PFSK-1 (cell line): Measurements from ENCODE around the gene ZNF765.

Experiments
- REST ChIP-seq, 2 experiments: IDR thresholded peaks; 2 replicates each; pipeline versions ENCODE4 v1.6.1 to v1.8.0; 2011 to 2012; ENCODE audit warnings: low read depth in 2 of 2, low read length in 2 of 2, control low read depth in 1 of 2, inconsistent platforms in 1 of 2, mild to moderate bottlenecking in 1 of 2, moderate library complexity in 1 of 2; ENCODE audit not compliant: insufficient read depth in 1 of 2
- SIN3A ChIP-seq: IDR thresholded peaks from 2 replicates; pipeline ENCODE4 v1.6.1; 2012; ENCODE audit warnings: mild to moderate bottlenecking, low read length, moderate library complexity, borderline replicate concordance; ENCODE audit not compliant: insufficient read depth

- TF ChIP-seq REST (IDR thresholded peaks at IDR 0.05; ENCODE audit: insufficient read depth in 1 of 2, low read depth in 2 of 2, low read length in 2 of 2) (no peak), SIN3A (no peak)
Observed at GRCh38 chr19:53355739-53356138, 39.2 kb upstream of the ZNF765 start.
